Prostate gland (tissue), 2 donors: Measurements from ENCODE around the gene ITGA1. TPM values are rescaled to one million over a fixed set of nuclear protein-coding genes. Genes with fewer than 3 reads are reported as not detected.
A peak's percentile ranks its signal among the peaks of the same experiment; 100 is the strongest.

ENCODE experiments used
- DNase-seq: peaks from one replicate; pipeline ENCODE4 v3.0.0-alpha.2; 2019; ENCODE audit warnings: low spot score
- H3K27ac ChIP-seq, 2 donors: fragments of 200-600 bp; sonication (generic); 2 replicates each; pipeline ENCODE4 v1.5.1; 2017 to 2019
- H3K27me3 ChIP-seq: fragments of 200-600 bp; sonication (generic); replicated peaks from 2 replicates; pipeline ENCODE4 v1.5.1; 2019; ENCODE audit not compliant: insufficient read depth
- H3K36me3 ChIP-seq, 2 donors: fragments of 200-600 bp; sonication (generic); 1 replicate in 1 of 2; 2 replicates in 1 of 2; pipeline versions ENCODE4 v1.5.1 to v1.8.1; 2017 to 2019
- H3K4me1 ChIP-seq: fragments of 200-600 bp; sonication (generic); replicated peaks from 2 replicates; pipeline ENCODE4 v1.5.1; 2019
- H3K4me3 ChIP-seq, 2 donors: fragments of 200-600 bp; sonication (generic); 2 replicates each; pipeline ENCODE4 v1.5.1; 2017 to 2019
- H3K9me3 ChIP-seq: fragments of 200-600 bp; sonication (generic); 2 replicates; pipeline ENCODE4 v1.5.1; 2017
- POLR2A ChIP-seq: fragments of 450-650 bp; IDR thresholded peaks from one replicate; pipeline ENCODE4 v1.6.1; 2016; ENCODE audit warnings: antibody characterized with exemption, mild to moderate bottlenecking
- POLR2AphosphoS5 ChIP-seq: sonication (generic); formaldehyde crosslinking; IDR thresholded peaks from one replicate; pipeline ENCODE4 v1.6.1; 2017; ENCODE audit warnings: antibody characterized with exemption
- WGBS: methylation state at CpG from one replicate; pipeline ENCODE4 v1.1.5; 2018; 5-methylcytosine and 5-hydroxymethylcytosine counted together
- intact Hi-C: fragments of 100-400 bp; cut with DNase I; formaldehyde crosslinking; loops from one replicate; pipeline ENCODE4 v1.14.2; 2022
- total RNA-seq, 2 donors: library from RNA; depleted of rRNA; stranded (reverse); fragments of >200 nt; gene quantifications; one replicate each; pipeline ENCODE4 v1.1.0, GENCODE V29; 2016
- TF ChIP-seq, protein P1 (sequence below), 4 experiments: fragments of 200-600 bp in 2 of 4; fragments of 450-650 bp in 2 of 4; sonication (generic) in 2 of 4; IDR thresholded peaks; 1 replicate in 3 of 4; 2 replicates in 1 of 4; pipeline ENCODE4 v1.5.1; 2016 to 2019; ENCODE audit warnings: antibody characterized with exemption in 4 of 4, mild to moderate bottlenecking in 2 of 4, moderate library complexity in 2 of 4

The ITGA1 gene
- total RNA-seq, 2 donors from 2014 or later, result 43.7 to 78.3 TPM

DNA sequence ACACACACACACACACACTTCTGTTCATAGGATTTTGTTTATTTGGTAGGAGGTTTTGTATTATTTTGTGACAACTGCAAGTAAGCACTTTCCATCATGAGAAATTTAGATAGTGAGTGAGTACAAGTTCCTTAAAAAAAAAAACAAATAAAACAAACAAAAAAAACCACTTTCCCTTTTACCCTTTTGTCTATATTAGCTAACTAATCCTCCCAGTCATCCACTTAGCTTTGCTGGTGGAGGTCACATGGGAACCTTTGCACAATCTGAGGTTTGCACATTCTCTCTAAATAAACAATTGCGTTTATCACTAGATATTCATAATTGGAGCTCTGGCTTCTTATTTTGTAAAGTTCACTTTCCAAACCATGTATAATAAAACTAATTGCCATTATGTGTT lies 6.8 kb downstream of the ITGA1 start:
- Histone ChIP-seq H3K4me1 (no peaks in the 10 kb centered on the region), H3K4me3 (no peak overlapping the region), H3K9me3 (no peaks in the 10 kb centered on the region), H3K27me3 (no peaks in the 10 kb centered on the region), H3K36me3 (no peaks in the 10 kb centered on the region), H3K27ac (no peak overlapping the region)
- TF ChIP-seq, protein P1, sequence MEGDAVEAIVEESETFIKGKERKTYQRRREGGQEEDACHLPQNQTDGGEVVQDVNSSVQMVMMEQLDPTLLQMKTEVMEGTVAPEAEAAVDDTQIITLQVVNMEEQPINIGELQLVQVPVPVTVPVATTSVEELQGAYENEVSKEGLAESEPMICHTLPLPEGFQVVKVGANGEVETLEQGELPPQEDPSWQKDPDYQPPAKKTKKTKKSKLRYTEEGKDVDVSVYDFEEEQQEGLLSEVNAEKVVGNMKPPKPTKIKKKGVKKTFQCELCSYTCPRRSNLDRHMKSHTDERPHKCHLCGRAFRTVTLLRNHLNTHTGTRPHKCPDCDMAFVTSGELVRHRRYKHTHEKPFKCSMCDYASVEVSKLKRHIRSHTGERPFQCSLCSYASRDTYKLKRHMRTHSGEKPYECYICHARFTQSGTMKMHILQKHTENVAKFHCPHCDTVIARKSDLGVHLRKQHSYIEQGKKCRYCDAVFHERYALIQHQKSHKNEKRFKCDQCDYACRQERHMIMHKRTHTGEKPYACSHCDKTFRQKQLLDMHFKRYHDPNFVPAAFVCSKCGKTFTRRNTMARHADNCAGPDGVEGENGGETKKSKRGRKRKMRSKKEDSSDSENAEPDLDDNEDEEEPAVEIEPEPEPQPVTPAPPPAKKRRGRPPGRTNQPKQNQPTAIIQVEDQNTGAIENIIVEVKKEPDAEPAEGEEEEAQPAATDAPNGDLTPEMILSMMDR (IDR thresholded peaks at IDR 0.05), result no peak
- TF ChIP-seq POLR2A, result no peak
- intact Hi-C loops, result loop anchor here (10.0 kb wide), 3 partner anchors 1100 to 1830 kb away; no protein-coding TSS in a partner anchor
- WGBS, result 62% methylated on average over 1 of the region's 1 CpG
- DNase-seq, result no peak

DNA sequence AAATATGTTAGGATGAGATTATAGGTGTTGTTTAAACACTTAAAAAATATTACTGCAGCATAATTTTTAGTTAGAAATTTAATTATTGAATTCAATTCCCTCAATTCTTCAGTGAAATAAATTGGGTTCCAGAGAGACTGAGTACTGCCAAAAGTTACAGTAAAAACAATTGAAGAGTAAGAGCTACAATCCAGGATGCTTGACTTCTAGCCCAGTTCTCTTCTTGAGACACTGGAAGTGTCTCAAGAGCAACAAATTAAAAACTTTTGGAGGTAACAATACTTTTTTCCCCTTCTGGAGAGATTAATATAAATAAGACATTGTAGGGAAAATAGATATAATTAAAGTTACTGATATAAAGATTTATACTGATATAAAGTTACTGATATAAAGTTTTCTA lies 8.3 kb downstream of the ITGA1 start:
- no peak overlapping the region for H3K27ac ChIP-seq
- intact Hi-C loops, result loop anchor here (10.0 kb wide), 3 partner anchors 1099 to 1831 kb away; no protein-coding TSS in a partner anchor

DNA sequence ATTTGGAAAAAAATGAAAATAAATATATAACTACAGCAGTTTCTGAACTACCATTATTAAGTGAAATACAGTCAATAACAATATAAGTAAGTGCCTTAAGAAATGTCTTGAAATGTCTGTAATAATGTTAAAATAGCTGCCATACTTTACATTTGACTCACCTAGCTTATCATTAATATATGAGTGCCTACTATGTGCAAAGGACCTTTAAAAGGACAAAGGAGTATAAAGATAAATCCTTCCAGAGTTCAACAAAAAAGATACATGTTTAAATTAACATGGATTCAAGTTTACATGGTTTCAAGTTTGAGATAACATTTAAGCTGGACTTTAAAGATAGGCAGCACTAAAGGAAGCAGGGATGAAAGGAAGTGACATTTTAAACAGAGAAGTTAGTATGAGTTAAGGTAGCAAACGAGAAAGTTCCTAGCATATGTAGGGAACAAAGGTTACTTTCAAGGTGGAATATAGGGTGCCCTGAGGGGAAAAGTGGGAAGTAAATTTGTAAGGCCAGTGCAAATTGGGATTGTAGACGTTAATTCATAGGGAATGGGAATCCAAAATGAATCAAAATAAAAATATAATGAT lies 8.9 kb downstream of the ITGA1 start:
- no peaks in the 10 kb centered on the region for H3K27me3 ChIP-seq
- intact Hi-C loops, result loop anchor here (10.0 kb wide), 3 partner anchors 1098 to 1832 kb away; no protein-coding TSS in a partner anchor
- TF ChIP-seq POLR2A, result no peak
- no peak for TF ChIP-seq POLR2AphosphoS5
- TF ChIP-seq, protein P1 (IDR thresholded peaks at IDR 0.05), result no peak
- no peaks in the 10 kb centered on the region for H3K9me3 ChIP-seq
- H3K4me3 ChIP-seq, result no peak overlapping the region
- DNase-seq, result no peak
- H3K4me1 ChIP-seq, result peaks cover 3% of the 10 kb centered on the region
- no peaks in the 10 kb centered on the region for H3K36me3 ChIP-seq
- 64% methylated on average over 2 of the region's 2 CpGs for WGBS
- H3K27ac ChIP-seq, result no peak overlapping the region

More for the DNA sequence above, 8.3 kb downstream of the ITGA1 start:
- H3K4me1 ChIP-seq, result no peaks in the 10 kb centered on the region
- no peaks in the 10 kb centered on the region for H3K9me3 ChIP-seq
- no peak for TF ChIP-seq POLR2AphosphoS5
- no peak for TF ChIP-seq POLR2A
- TF ChIP-seq, protein P1 (IDR thresholded peaks at IDR 0.05), result no peak
- H3K4me3 ChIP-seq, result no peak overlapping the region
- no peaks in the 10 kb centered on the region for H3K27me3 ChIP-seq
- no peak for DNase-seq
- H3K36me3 ChIP-seq, result no peaks in the 10 kb centered on the region

DNA sequence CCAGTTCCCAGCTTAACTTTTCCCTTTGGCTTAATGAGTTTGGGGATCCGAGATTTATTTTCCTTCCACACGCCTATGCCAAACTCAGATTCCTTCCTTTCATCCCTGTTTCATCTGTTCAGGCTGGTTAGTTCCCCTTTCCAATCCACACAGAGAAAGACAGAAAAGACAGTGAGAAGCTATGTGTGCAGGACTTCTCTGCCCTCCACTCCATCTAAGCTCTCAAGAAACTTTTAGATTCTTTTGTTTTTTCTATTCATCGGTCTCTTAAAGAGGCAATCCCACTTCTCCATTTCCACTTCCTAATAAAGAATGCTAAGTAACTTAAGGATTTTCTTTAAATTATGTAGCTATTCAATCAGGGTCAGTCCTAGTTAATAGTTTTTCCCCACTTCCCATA lies 11.2 kb downstream of the ITGA1 start:
- Histone ChIP-seq H3K4me1 (peaks cover 13% of the 10 kb centered on the region), H3K9me3 (no peaks in the 10 kb centered on the region), H3K27me3 (no peaks in the 10 kb centered on the region), H3K36me3 (no peaks in the 10 kb centered on the region), H3K4me3 (peak overlapping the region; percentile 43 to 66), H3K27ac (peak overlapping the region; percentile 91)
- intact Hi-C loops, result loop anchor here (10.0 kb wide), 3 partner anchors 1096 to 1834 kb away; no protein-coding TSS in a partner anchor
- TF ChIP-seq POLR2AphosphoS5 (no peak), POLR2A (no peak)
- TF ChIP-seq, protein P1 (IDR thresholded peaks at IDR 0.05), result no peak
- 12% methylated on average over 3 of the region's 3 CpGs for WGBS
- DNase-seq, result no peak
